Neural progenitor cell (in vitro differentiated cells): Measurements from ENCODE around the gene THAP4. TPM values are rescaled to one million over a fixed set of nuclear protein-coding genes. Genes with fewer than 3 reads are reported as not detected.

Experiments used
- DNase-seq: peaks from one replicate; pipeline ENCODE4 v3.0.0-alpha.2; 2016; ENCODE audit warnings: low spot score
- H2AFZ ChIP-seq: fragments of 200-600 bp; sonication (generic); replicated peaks from 2 replicates; pipeline ENCODE4 v1.6.1; 2016; ENCODE audit warnings: antibody characterized with exemption
- H3F3A ChIP-seq: fragments of 200-600 bp; sonication (generic); 2 replicates; pipeline ENCODE4 v1.6.1; 2016; ENCODE audit warnings: antibody characterized with exemption, low read depth
- H3K27ac ChIP-seq: fragments of 200-600 bp; sonication (generic); 2 replicates; pipeline ENCODE4 v1.5.1; 2016; ENCODE audit warnings: mild to moderate bottlenecking
- H3K27me3 ChIP-seq: fragments of 200-600 bp; sonication (generic); 2 replicates; pipeline ENCODE4 v1.6.1; 2016; ENCODE audit warnings: mild to moderate bottlenecking, moderate library complexity
- H3K36me3 ChIP-seq: fragments of 200-600 bp; sonication (generic); 2 replicates; pipeline ENCODE4 v1.5.1; 2016
- H3K4me1 ChIP-seq: fragments of 200-600 bp; sonication (generic); 2 replicates; pipeline ENCODE4 v1.6.1; 2016; ENCODE audit warnings: mixed run types
- H3K4me2 ChIP-seq: fragments of 200-600 bp; sonication (generic); 2 replicates; pipeline ENCODE4 v1.6.1; 2016
- H3K4me3 ChIP-seq: fragments of 200-600 bp; sonication (generic); 2 replicates; pipeline ENCODE4 v1.5.1; 2016
- H3K79me2 ChIP-seq: fragments of 200-600 bp; sonication (generic); 2 replicates; pipeline ENCODE4 v1.6.1; 2016; ENCODE audit warnings: low read depth
- H3K9ac ChIP-seq: fragments of 200-600 bp; sonication (generic); 2 replicates; pipeline ENCODE4 v1.6.1; 2016
- H3K9me3 ChIP-seq: fragments of 200-600 bp; sonication (generic); 2 replicates; pipeline ENCODE4 v1.5.1; 2016; ENCODE audit warnings: low read depth
- H4K20me1 ChIP-seq: fragments of 200-600 bp; sonication (generic); 2 replicates; pipeline ENCODE4 v1.6.1; 2016; ENCODE audit warnings: low read depth
- H3K27ac Mint-ChIP-seq: 3 replicates; pipeline ENCODE4 v1.8.0; 2021; ENCODE audit warnings: mixed read lengths
- H3K27me3 Mint-ChIP-seq: 2 replicates; pipeline ENCODE4 v1.8.0; 2022; ENCODE audit warnings: low read depth, mild to moderate bottlenecking, inconsistent platforms, moderate library complexity, mixed read lengths; ENCODE audit not compliant: insufficient read depth
- H3K36me3 Mint-ChIP-seq: 3 replicates; pipeline ENCODE4 v1.8.0; 2021; ENCODE audit warnings: mixed read lengths
- H3K4me1 Mint-ChIP-seq: 3 replicates; pipeline ENCODE4 v1.8.0; 2021; ENCODE audit warnings: mixed read lengths
- H3K4me3 Mint-ChIP-seq: 3 replicates; pipeline ENCODE4 v1.8.0; 2021; ENCODE audit warnings: mild to moderate bottlenecking, moderate library complexity, mixed read lengths
- H3K9me3 Mint-ChIP-seq: 3 replicates; pipeline ENCODE4 v1.8.0; 2020; ENCODE audit warnings: mixed read lengths
- CTCF ChIP-seq: fragments of 200-600 bp; sonication (generic); IDR thresholded peaks from 2 replicates; pipeline ENCODE4 v1.5.1; 2017; ENCODE audit warnings: antibody characterized with exemption, mild to moderate bottlenecking
- EZH2 ChIP-seq: fragments of 200-600 bp; sonication (generic); IDR thresholded peaks from 2 replicates; pipeline ENCODE4 v1.6.1; 2017; ENCODE audit warnings: antibody characterized with exemption, mild to moderate bottlenecking, moderate library complexity
- EZH2phosphoT487 ChIP-seq: fragments of 200-600 bp; sonication (generic); IDR thresholded peaks from 2 replicates; pipeline ENCODE4 v1.6.1; 2017; ENCODE audit warnings: antibody characterized with exemption
- total RNA-seq: library from RNA; depleted of rRNA; stranded (reverse); fragments of >200 nt; gene quantifications from 2 replicates; pipeline ENCODE4 v1.2.3, GENCODE V29; 2015; ENCODE audit warnings: low replicate concordance

THAP4 gene, protein sequence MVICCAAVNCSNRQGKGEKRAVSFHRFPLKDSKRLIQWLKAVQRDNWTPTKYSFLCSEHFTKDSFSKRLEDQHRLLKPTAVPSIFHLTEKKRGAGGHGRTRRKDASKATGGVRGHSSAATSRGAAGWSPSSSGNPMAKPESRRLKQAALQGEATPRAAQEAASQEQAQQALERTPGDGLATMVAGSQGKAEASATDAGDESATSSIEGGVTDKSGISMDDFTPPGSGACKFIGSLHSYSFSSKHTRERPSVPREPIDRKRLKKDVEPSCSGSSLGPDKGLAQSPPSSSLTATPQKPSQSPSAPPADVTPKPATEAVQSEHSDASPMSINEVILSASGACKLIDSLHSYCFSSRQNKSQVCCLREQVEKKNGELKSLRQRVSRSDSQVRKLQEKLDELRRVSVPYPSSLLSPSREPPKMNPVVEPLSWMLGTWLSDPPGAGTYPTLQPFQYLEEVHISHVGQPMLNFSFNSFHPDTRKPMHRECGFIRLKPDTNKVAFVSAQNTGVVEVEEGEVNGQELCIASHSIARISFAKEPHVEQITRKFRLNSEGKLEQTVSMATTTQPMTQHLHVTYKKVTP
- total RNA-seq: 25.6 and 43.2 TPM in 2 replicates

DNA sequence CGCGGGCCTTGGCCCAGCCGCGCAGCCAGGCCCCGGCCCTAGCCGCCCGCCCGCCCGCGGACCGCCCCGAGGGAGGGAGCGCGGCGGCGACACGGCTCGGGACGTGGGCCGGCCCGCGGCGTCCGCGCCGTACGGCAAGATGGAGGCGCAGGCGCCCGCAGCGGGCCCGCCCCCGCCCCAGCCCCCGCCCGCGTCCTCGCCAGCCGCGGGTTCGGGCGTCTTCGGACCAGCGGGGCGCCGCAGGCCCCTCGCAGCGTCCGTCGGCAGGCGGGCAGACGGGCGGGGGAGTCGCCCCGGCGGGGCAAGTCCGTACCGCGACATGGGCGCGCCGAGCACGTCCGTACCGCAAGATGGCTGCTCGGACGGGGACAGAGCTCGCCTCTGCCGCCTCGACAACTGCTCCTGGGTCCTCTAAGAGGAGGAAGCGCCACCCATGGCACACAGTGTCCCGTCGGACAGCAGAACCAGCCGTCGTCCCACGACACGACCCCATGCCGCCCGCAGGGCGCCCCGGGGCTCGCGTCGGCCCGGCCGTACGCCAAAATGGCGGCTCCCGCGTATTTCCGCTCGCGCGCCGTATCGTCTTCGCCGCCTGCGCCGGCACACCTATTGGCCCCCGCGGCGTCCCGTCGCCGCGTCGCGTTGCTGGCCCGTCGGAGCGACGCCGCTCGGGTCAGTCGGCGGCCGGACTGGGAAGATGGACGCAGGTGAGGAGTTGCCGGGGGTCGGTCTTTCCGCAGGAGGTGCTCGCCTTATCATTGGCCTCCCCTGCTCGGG lies at the start of gene THAP4, which contains the start of gene ATG4B:
TSS of gene THAP4 (minus strand) at position 141 of the 777 bp plus-strand sequence. CDS start 141 bp downstream, outside the sequence.
TSS of gene ATG4B (plus strand) at position 676 of the 777 bp plus-strand sequence. CDS start at position 698, 22 bp downstream.
- Histone ChIP-seq H3K9ac (peak within 1 kb of the TSS; percentile 86), H3K9me3 (no peaks in the 10 kb centered on the region), H3K27me3 (no peaks in the 10 kb centered on the region), H4K20me1 (peaks cover 64% of the 10 kb centered on the region), H3K4me2 (peak within 1 kb of the TSS; percentile 85), H2AFZ (peak within 1 kb of the TSS; percentile 100), H3K4me1 (peaks cover 16% of the 10 kb centered on the region), H3F3A (peaks cover 9% of the 10 kb centered on the region), H3K4me3 (peak within 1 kb of the TSS; percentile 99), H3K27ac (peak within 1 kb of the TSS; percentile 97), H3K36me3 (no peaks in the 10 kb centered on the region), H3K79me2 (peaks cover 75% of the 10 kb centered on the region)
- H3K4me3 Mint-ChIP-seq: peak within 1 kb of the TSS; percentile 89
- TF ChIP-seq EZH2phosphoT487: no peak
- no peak for TF ChIP-seq EZH2
- no peak for TF ChIP-seq CTCF
- H3K27me3 Mint-ChIP-seq: no peaks in the 10 kb centered on the region
- H3K36me3 Mint-ChIP-seq: peaks cover 20% of the 10 kb centered on the region
- H3K27ac Mint-ChIP-seq: no peak within 1 kb of the TSS
- DNase-seq: peak; percentile 95
- peaks cover 27% of the 10 kb centered on the region for H3K4me1 Mint-ChIP-seq
- no peaks in the 10 kb centered on the region for H3K9me3 Mint-ChIP-seq

- peaks cover 13% of the 10 kb centered on the region for H3K36me3 ChIP-seq
- H3K27me3 ChIP-seq: no peaks in the 10 kb centered on the region
- H2AFZ ChIP-seq: peak overlapping the region; percentile 29
- H3K79me2 ChIP-seq: peaks cover 62% of the 10 kb centered on the region
- H3K27me3 Mint-ChIP-seq: peaks cover 2% of the 10 kb centered on the region
- H3K4me1 Mint-ChIP-seq: peaks cover 22% of the 10 kb centered on the region
- no peaks in the 10 kb centered on the region for H3K9me3 ChIP-seq
- peak overlapping the region; percentile 91 for H3K4me3 ChIP-seq
- peaks cover 26% of the 10 kb centered on the region for H3K36me3 Mint-ChIP-seq
- TF ChIP-seq CTCF (no peak), EZH2phosphoT487 (no peak), EZH2 (no peak)
- no peak for DNase-seq
- H3K27ac Mint-ChIP-seq: peak overlapping the region; percentile 85
- peak overlapping the region; percentile 96 for H3K4me2 ChIP-seq
- H3K9ac ChIP-seq: peak overlapping the region; percentile 82
- H4K20me1 ChIP-seq: no peaks in the 10 kb centered on the region
- no peaks in the 10 kb centered on the region for H3K9me3 Mint-ChIP-seq
- H3F3A ChIP-seq: no peaks in the 10 kb centered on the region
- H3K4me1 ChIP-seq: peaks cover 4% of the 10 kb centered on the region
- H3K27ac ChIP-seq: no peak overlapping the region
- peak overlapping the region; percentile 96 for H3K4me3 Mint-ChIP-seq
These were observed 49.3 kb upstream of the THAP4 start for GRCh38 chr2:241686324-241686649.

- H3K36me3 ChIP-seq: peaks cover 13% of the 10 kb centered on the region
- no peak overlapping the region for H3K4me2 ChIP-seq
- H3K27ac ChIP-seq: no peak overlapping the region
- H3K36me3 Mint-ChIP-seq: peaks cover 36% of the 10 kb centered on the region
- peaks cover 4% of the 10 kb centered on the region for H3K4me1 ChIP-seq
- H3F3A ChIP-seq: no peaks in the 10 kb centered on the region
- H4K20me1 ChIP-seq: no peaks in the 10 kb centered on the region
- no peak overlapping the region for H3K4me3 Mint-ChIP-seq
- no peak overlapping the region for H3K27ac Mint-ChIP-seq
- peaks cover 13% of the 10 kb centered on the region for H3K4me1 Mint-ChIP-seq
- TF ChIP-seq CTCF: no peak
- no peaks in the 10 kb centered on the region for H3K27me3 Mint-ChIP-seq
- H3K27me3 ChIP-seq: no peaks in the 10 kb centered on the region
- no peak overlapping the region for H2AFZ ChIP-seq
- no peak overlapping the region for H3K9ac ChIP-seq
- no peak overlapping the region for H3K4me3 ChIP-seq
- peaks cover 43% of the 10 kb centered on the region for H3K79me2 ChIP-seq
- H3K9me3 Mint-ChIP-seq: no peaks in the 10 kb centered on the region
- no peaks in the 10 kb centered on the region for H3K9me3 ChIP-seq
- DNase-seq: no peak
These were observed 44.1 kb upstream of the THAP4 start for GRCh38 chr2:241680827-241681599.
